HepG2 (cell line): ENCODE data around the gene ATP5PB. TPM values are rescaled to one million over a fixed set of nuclear protein-coding genes. Genes with fewer than 3 reads are reported as not detected.

Experiments
- CEBPG ChIP-seq: IDR thresholded peaks from 2 replicates; pipeline ENCODE4 v1.6.1; 2016
- KDM3A ChIP-seq: IDR thresholded peaks from 2 replicates; pipeline ENCODE4 v1.6.1; 2018; ENCODE audit warnings: low read depth, missing compliant biosample characterization
- KDM5B ChIP-seq: sonication (generic); formaldehyde crosslinking; IDR thresholded peaks from 2 replicates; pipeline ENCODE4 v1.4.0; 2020; ENCODE audit warnings: missing genetic modification reagents, mild to moderate bottlenecking, borderline replicate concordance
- NFRKB ChIP-seq: fragments of 450-650 bp; IDR thresholded peaks from 2 replicates; pipeline ENCODE4 v1.6.1; 2017
- PAX8 ChIP-seq: sonication (generic); formaldehyde crosslinking; IDR thresholded peaks from 2 replicates; pipeline ENCODE4 v1.8.0; 2022; ENCODE audit warnings: mild to moderate bottlenecking, missing genetic modification reagents, borderline replicate concordance
- SMAD9 ChIP-seq: sonication (generic); formaldehyde crosslinking; IDR thresholded peaks from 2 replicates; pipeline ENCODE4 v1.5.1; 2020; ENCODE audit warnings: mild to moderate bottlenecking, missing genetic modification reagents
- SOX5 ChIP-seq: IDR thresholded peaks from 2 replicates; pipeline ENCODE4 v1.6.1; 2016; ENCODE audit warnings: borderline replicate concordance
- SOX6 ChIP-seq, 2 experiments: fragments of 450-650 bp in 1 of 2; sonication (generic) in 1 of 2; formaldehyde crosslinking in 1 of 2; IDR thresholded peaks; 2 replicates each; pipeline versions ENCODE4 v1.4.0 to v1.6.1; 2017 to 2020; ENCODE audit warnings: antibody characterized with exemption in 1 of 2, mild to moderate bottlenecking in 1 of 2, missing genetic modification reagents in 1 of 2
- ZNF383 ChIP-seq: sonication (generic); formaldehyde crosslinking; IDR thresholded peaks from 2 replicates; pipeline ENCODE4 v1.4.0; 2020; ENCODE audit warnings: missing genetic modification reagents, mild to moderate bottlenecking, borderline replicate concordance
- ZNF75D ChIP-seq: sonication (generic); formaldehyde crosslinking; IDR thresholded peaks from 2 replicates; pipeline ENCODE4 v1.8.1; 2023; ENCODE audit warnings: missing genetic modification reagents, mild to moderate bottlenecking, borderline replicate concordance
- ZSCAN22 ChIP-seq: sonication (generic); formaldehyde crosslinking; IDR thresholded peaks from 2 replicates; pipeline ENCODE4 v1.4.0; 2020; ENCODE audit warnings: mild to moderate bottlenecking, missing genetic modification reagents
- ZSCAN9 ChIP-seq: IDR thresholded peaks from 2 replicates; pipeline ENCODE4 v1.6.1; 2016; ENCODE audit warnings: borderline replicate concordance
- polyA plus RNA-seq, 8 experiments: library from polyadenylated mRNA; depleted of rRNA in 3 of 8; stranded (reverse) in 7 of 8; unstranded in 1 of 8; fragments of >200 nt; fragmentation: Illumina TruSeq in 4 of 8; extraction: Trizol in 4 of 8; gene quantifications; 2 replicates each; pipeline versions ENCODE4 v1.2.1 to v1.2.3, GENCODE V29; 2011 to 2016; ENCODE audit warnings: low read depth in 4 of 8, missing spikeins in 1 of 8, mixed read lengths in 1 of 8; ENCODE audit not compliant: insufficient read depth in 1 of 8
- total RNA-seq, 5 experiments: library from RNA; depleted of rRNA; stranded (reverse); fragments of >200 nt; fragmentation: Illumina TruSeq; extraction: Trizol; gene quantifications; 2 replicates each; pipeline ENCODE4 v1.2.3, GENCODE V29; 2016; ENCODE audit warnings: low read depth in 1 of 5
- TF ChIP-seq, protein P1 (sequence below): sonication (generic); formaldehyde crosslinking; IDR thresholded peaks from 2 replicates; pipeline ENCODE4 v1.4.0; 2020; ENCODE audit warnings: mild to moderate bottlenecking, missing genetic modification reagents, borderline replicate concordance
- TF ChIP-seq, protein P2 (sequence below): sonication (generic); formaldehyde crosslinking; IDR thresholded peaks from 2 replicates; pipeline ENCODE4 v1.8.0; 2022; ENCODE audit warnings: mild to moderate bottlenecking, missing genetic modification reagents, moderate library complexity
- TF ChIP-seq, protein P3 (sequence below): IDR thresholded peaks from 2 replicates; pipeline ENCODE4 v1.6.1; 2016; ENCODE audit warnings: missing compliant biosample characterization, missing genetic modification reagents, borderline replicate concordance
- TF ChIP-seq, protein P4 (sequence below): IDR thresholded peaks from 2 replicates; pipeline ENCODE4 v1.6.1; 2016; ENCODE audit warnings: missing genetic modification reagents, missing compliant biosample characterization
- TF ChIP-seq, protein P5 (sequence below): IDR thresholded peaks from 2 replicates; pipeline ENCODE4 v1.4.0; 2020; ENCODE audit warnings: mild to moderate bottlenecking, missing genetic modification reagents

ATP5PB gene
- total and polyA plus RNA-seq, 2 of the 13 experiments (the other 11 are each of a cell fraction or from before 2014, with no cell fraction given), result 297 to 541 TPM

DNA sequence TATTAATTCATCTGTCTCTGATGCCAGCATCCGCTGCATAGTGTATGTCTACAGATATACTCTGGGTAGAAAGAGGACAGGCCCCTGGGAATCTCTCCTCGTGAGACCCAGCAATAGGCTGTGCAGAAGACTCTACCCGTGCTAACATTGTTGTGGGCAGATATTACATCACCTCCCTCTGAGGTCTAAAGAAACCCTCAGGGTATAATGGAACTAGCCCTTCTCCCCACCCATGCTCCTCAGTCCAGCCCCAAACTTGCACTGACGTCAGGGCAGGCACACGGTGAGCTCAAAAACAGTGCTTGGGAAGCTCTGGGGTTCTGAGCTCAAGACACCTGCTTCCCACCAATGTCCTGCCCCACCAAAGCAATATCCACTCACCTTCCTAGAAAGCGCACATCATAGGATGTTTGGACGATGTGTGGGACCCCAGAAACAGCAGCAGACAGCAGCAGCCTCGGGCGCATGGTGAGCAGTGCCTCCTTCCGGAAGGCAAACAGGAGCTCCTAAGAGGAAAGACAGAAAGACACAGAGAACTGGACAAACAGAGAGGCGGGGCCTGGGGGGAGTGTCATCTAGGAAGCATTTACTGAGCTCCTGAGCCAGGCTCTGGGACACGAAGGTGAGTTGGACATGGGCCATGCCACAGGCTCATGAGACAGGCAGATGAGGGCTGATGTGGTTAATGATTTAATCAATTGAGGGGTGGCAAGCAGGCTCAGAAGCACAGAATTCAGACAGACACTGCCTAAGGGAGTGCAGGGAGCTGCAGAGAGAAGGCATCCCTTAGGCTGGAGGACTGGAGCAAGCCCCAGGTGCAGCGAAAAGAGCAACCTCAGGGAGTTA is 26.5 kb upstream of the ATP5PB start (continued):
- no peak for TF ChIP-seq NFRKB
- no peak for TF ChIP-seq ZNF75D
- no peak for TF ChIP-seq PAX8
- TF ChIP-seq ZNF383, result no peak
- no peak for TF ChIP-seq KDM3A
- TF ChIP-seq, protein P1, sequence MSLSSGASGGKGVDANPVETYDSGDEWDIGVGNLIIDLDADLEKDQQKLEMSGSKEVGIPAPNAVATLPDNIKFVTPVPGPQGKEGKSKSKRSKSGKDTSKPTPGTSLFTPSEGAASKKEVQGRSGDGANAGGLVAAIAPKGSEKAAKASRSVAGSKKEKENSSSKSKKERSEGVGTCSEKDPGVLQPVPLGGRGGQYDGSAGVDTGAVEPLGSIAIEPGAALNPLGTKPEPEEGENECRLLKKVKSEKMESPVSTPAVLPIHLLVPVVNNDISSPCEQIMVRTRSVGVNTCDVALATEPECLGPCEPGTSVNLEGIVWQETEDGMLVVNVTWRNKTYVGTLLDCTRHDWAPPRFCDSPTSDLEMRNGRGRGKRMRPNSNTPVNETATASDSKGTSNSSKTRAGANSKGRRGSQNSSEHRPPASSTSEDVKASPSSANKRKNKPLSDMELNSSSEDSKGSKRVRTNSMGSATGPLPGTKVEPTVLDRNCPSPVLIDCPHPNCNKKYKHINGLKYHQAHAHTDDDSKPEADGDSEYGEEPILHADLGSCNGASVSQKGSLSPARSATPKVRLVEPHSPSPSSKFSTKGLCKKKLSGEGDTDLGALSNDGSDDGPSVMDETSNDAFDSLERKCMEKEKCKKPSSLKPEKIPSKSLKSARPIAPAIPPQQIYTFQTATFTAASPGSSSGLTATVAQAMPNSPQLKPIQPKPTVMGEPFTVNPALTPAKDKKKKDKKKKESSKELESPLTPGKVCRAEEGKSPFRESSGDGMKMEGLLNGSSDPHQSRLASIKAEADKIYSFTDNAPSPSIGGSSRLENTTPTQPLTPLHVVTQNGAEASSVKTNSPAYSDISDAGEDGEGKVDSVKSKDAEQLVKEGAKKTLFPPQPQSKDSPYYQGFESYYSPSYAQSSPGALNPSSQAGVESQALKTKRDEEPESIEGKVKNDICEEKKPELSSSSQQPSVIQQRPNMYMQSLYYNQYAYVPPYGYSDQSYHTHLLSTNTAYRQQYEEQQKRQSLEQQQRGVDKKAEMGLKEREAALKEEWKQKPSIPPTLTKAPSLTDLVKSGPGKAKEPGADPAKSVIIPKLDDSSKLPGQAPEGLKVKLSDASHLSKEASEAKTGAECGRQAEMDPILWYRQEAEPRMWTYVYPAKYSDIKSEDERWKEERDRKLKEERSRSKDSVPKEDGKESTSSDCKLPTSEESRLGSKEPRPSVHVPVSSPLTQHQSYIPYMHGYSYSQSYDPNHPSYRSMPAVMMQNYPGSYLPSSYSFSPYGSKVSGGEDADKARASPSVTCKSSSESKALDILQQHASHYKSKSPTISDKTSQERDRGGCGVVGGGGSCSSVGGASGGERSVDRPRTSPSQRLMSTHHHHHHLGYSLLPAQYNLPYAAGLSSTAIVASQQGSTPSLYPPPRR (CRISPR knock-in tag), result peak; percentile 40; the same call in 1 of the 2 replicates
- TF ChIP-seq SOX5 (CRISPR knock-in tag), result no peak
- TF ChIP-seq ZSCAN9 (CRISPR knock-in tag), result 0 out of 2 replicates have a peak, but pooled peaks have one; percentile 32
- TF ChIP-seq, protein P2, sequence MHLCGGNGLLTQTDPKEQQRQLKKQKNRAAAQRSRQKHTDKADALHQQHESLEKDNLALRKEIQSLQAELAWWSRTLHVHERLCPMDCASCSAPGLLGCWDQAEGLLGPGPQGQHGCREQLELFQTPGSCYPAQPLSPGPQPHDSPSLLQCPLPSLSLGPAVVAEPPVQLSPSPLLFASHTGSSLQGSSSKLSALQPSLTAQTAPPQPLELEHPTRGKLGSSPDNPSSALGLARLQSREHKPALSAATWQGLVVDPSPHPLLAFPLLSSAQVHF, result no peak
- TF ChIP-seq KDM5B (CRISPR knock-in tag), result peak; percentile 24; the same call in 1 of the 2 replicates
- TF ChIP-seq, protein P3, sequence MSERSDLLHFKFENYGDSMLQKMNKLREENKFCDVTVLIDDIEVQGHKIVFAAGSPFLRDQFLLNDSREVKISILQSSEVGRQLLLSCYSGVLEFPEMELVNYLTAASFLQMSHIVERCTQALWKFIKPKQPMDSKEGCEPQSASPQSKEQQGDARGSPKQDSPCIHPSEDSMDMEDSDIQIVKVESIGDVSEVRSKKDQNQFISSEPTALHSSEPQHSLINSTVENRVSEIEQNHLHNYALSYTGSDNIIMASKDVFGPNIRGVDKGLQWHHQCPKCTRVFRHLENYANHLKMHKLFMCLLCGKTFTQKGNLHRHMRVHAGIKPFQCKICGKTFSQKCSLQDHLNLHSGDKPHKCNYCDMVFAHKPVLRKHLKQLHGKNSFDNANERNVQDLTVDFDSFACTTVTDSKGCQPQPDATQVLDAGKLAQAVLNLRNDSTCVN (CRISPR knock-in tag), result peak; percentile 49; the same call in 1 of the 2 replicates
- TF ChIP-seq, protein P4, sequence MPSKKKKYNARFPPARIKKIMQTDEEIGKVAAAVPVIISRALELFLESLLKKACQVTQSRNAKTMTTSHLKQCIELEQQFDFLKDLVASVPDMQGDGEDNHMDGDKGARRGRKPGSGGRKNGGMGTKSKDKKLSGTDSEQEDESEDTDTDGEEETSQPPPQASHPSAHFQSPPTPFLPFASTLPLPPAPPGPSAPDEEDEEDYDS (CRISPR knock-in tag), result 0 out of 2 replicates have a peak, but pooled peaks have one; percentile 38
- TF ChIP-seq, protein P5, sequence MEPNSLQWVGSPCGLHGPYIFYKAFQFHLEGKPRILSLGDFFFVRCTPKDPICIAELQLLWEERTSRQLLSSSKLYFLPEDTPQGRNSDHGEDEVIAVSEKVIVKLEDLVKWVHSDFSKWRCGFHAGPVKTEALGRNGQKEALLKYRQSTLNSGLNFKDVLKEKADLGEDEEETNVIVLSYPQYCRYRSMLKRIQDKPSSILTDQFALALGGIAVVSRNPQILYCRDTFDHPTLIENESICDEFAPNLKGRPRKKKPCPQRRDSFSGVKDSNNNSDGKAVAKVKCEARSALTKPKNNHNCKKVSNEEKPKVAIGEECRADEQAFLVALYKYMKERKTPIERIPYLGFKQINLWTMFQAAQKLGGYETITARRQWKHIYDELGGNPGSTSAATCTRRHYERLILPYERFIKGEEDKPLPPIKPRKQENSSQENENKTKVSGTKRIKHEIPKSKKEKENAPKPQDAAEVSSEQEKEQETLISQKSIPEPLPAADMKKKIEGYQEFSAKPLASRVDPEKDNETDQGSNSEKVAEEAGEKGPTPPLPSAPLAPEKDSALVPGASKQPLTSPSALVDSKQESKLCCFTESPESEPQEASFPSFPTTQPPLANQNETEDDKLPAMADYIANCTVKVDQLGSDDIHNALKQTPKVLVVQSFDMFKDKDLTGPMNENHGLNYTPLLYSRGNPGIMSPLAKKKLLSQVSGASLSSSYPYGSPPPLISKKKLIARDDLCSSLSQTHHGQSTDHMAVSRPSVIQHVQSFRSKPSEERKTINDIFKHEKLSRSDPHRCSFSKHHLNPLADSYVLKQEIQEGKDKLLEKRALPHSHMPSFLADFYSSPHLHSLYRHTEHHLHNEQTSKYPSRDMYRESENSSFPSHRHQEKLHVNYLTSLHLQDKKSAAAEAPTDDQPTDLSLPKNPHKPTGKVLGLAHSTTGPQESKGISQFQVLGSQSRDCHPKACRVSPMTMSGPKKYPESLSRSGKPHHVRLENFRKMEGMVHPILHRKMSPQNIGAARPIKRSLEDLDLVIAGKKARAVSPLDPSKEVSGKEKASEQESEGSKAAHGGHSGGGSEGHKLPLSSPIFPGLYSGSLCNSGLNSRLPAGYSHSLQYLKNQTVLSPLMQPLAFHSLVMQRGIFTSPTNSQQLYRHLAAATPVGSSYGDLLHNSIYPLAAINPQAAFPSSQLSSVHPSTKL (CRISPR knock-in tag), result peak; percentile 72
- no peak for TF ChIP-seq ZSCAN22 (CRISPR knock-in tag)
- TF ChIP-seq SMAD9, result 0 out of 2 replicates have a peak, but pooled peaks have one; percentile 31
- TF ChIP-seq SOX6 (IDR thresholded peaks at IDR 0.05), result no peak
- TF ChIP-seq SOX6 (CRISPR knock-in tag; IDR thresholded peaks at IDR 0.05), result peak; percentile 54
- 0 out of 2 replicates have a peak, but pooled peaks have one; percentile 6 for TF ChIP-seq CEBPG (CRISPR knock-in tag)
